Measurements from ENCODE around the gene KLF16.

KLF16 gene

GRCh38 chr19:1906985-1907562 is 43.7 kb upstream of the KLF16 start:
- peaks cover 51 to 65% (median 56%) of the 10 kb centered on the region in 11 experiments for H4K20me1 ChIP-seq
- no peaks in the 10 kb centered on the region for H3K9me3 ChIP-seq (replicated peaks in 1 of 11)
- H3K27ac ChIP-seq: peak overlapping the region in 4 of 11 experiments; percentile 23 to 93 (median 62); a peak in 6 of 22 replicates
- peaks cover 4 to 20% (median 11%) of the 10 kb centered on the region in 11 experiments for H3K36me3 ChIP-seq
- TF ChIP-seq Cebpa-rat (IDR thresholded peaks at IDR 0.05): no peak
- H3K4me3 ChIP-seq: peak overlapping the region in 1 of 10 experiments; percentile 9; a peak in 1 of 20 replicates
- H3K4me1 ChIP-seq: peaks cover 69 to 85% (median 84%) of the 10 kb centered on the region in 10 experiments
- H3K27me3 ChIP-seq: no peaks in the 10 kb centered on the region
- peak overlapping the region; percentile 82 to 97 (median 95) for H3K4me2 ChIP-seq
- peak overlapping the region; percentile 36 to 91 (median 64); a peak in 16 of 22 replicates for H3K9ac ChIP-seq

- Histone ChIP-seq H3K4me3 (peak overlapping the region; percentile 62 to 83 (median 70)), H3K27ac (peak overlapping the region; percentile 82 to 94 (median 89); a peak in 21 of 22 replicates), H3K9me3 (replicated peaks in 1 of 11) (no peaks in the 10 kb centered on the region), H3K9ac (peak overlapping the region; percentile 81 to 93 (median 90)), H3K36me3 (peaks cover 0 to 16% (median 4%) of the 10 kb centered on the region in 11 experiments; a peak in 6 of 22 replicates), H3K27me3 (no peaks in the 10 kb centered on the region), H3K4me2 (peak overlapping the region; percentile 82 to 97 (median 95)), H4K20me1 (peaks cover 40 to 53% (median 44%) of the 10 kb centered on the region in 11 experiments), H3K4me1 (peaks cover 76 to 94% (median 83%) of the 10 kb centered on the region in 10 experiments)
- TF ChIP-seq Cebpa-rat (IDR thresholded peaks at IDR 0.05): no peak
These were observed 42.5 kb upstream of the KLF16 start for GRCh38 chr19:1905863-1906375.

GRCh38 chr19:1905110-1905862 is 41.9 kb upstream of the KLF16 start, which contains the start of the genes ADAT3 and SCAMP4:
TSS of gene ADAT3 (plus strand) at chr19:1905399. CDS start at chr19:1912048, 6,649 bp downstream.
TSS of gene SCAMP4 (plus strand) at chr19:1905399. CDS start at chr19:1915020, 9,621 bp downstream.
- Histone ChIP-seq H3K9ac (peak within 1 kb of the TSS; percentile 81 to 93 (median 90)), H4K20me1 (peaks cover 33 to 47% (median 38%) of the 10 kb centered on the region in 11 experiments), H3K27me3 (no peaks in the 10 kb centered on the region), H3K4me2 (peak within 1 kb of the TSS; percentile 82 to 97 (median 95)), H3K9me3 (replicated peaks in 1 of 11) (no peaks in the 10 kb centered on the region), H3K27ac (peak within 1 kb of the TSS; percentile 82 to 94 (median 89)), H3K4me3 (peak within 1 kb of the TSS; percentile 62 to 83 (median 70)), H3K4me1 (peaks cover 69 to 90% (median 81%) of the 10 kb centered on the region in 10 experiments), H3K36me3 (peaks cover 0 to 16% (median 4%) of the 10 kb centered on the region in 11 experiments; a peak in 6 of 22 replicates)
- TF ChIP-seq Cebpa-rat (IDR thresholded peaks at IDR 0.05): no peak

GRCh38 chr19:1904860-1905109 is 41.4 kb upstream of the KLF16 start:
- H3K9me3 ChIP-seq (replicated peaks in 1 of 11): no peaks in the 10 kb centered on the region
- H3K27ac ChIP-seq: peak overlapping the region; percentile 72 to 94 (median 89); a peak in 21 of 22 replicates
- H3K27me3 ChIP-seq: no peaks in the 10 kb centered on the region
- H3K9ac ChIP-seq: peak overlapping the region; percentile 81 to 93 (median 90); a peak in 20 of 22 replicates
- no peak for TF ChIP-seq Cebpa-rat (IDR thresholded peaks at IDR 0.05)
- H4K20me1 ChIP-seq: peaks cover 28 to 42% (median 33%) of the 10 kb centered on the region in 11 experiments
- H3K4me1 ChIP-seq: peaks cover 64 to 85% (median 76%) of the 10 kb centered on the region in 10 experiments
- H3K36me3 ChIP-seq: peaks cover 0 to 16% (median 4%) of the 10 kb centered on the region in 11 experiments; a peak in 6 of 22 replicates
- peak overlapping the region in 8 of 10 experiments; percentile 51 to 83 (median 67); a peak in 13 of 20 replicates for H3K4me3 ChIP-seq
- peak overlapping the region; percentile 56 to 96 (median 80) for H3K4me2 ChIP-seq

- no peak overlapping the region for H3K4me3 ChIP-seq
- no peak for TF ChIP-seq Cebpa-rat (IDR thresholded peaks at IDR 0.05)
- H3K27ac ChIP-seq: peak overlapping the region in 5 of 11 experiments; percentile 17 to 94 (median 82); a peak in 7 of 22 replicates
- H4K20me1 ChIP-seq: peaks cover 10 to 24% (median 14%) of the 10 kb centered on the region in 11 experiments
- H3K4me2 ChIP-seq: peak overlapping the region; percentile 56 to 96 (median 80); a peak in 21 of 22 replicates
- H3K36me3 ChIP-seq: peaks cover 0 to 9% (median 0%) of the 10 kb centered on the region in 11 experiments; a peak in 5 of 22 replicates
- H3K4me1 ChIP-seq: peaks cover 49 to 80% (median 62%) of the 10 kb centered on the region in 10 experiments
- peak overlapping the region in 6 of 11 experiments; percentile 2 to 87 (median 20); a peak in 4 of 22 replicates for H3K9ac ChIP-seq
- H3K9me3 ChIP-seq (replicated peaks in 1 of 11): no peaks in the 10 kb centered on the region
- H3K27me3 ChIP-seq: no peaks in the 10 kb centered on the region
These were observed 39.5 kb upstream of the KLF16 start for GRCh38 chr19:1902923-1903322.

- Histone ChIP-seq H3K9me3 (replicated peaks in 1 of 11) (no peaks in the 10 kb centered on the region), H3K4me2 (peak overlapping the region in 5 of 11 experiments; percentile 14 to 48 (median 26); a peak in 10 of 22 replicates), H4K20me1 (peaks cover under 1 to 14% (median 5%) of the 10 kb centered on the region in 11 experiments; a peak in 18 of 22 replicates), H3K9ac (no peak overlapping the region; a peak in 1 of 22 replicates), H3K27me3 (no peaks in the 10 kb centered on the region), H3K4me3 (no peak overlapping the region), H3K4me1 (peaks cover 49 to 79% (median 59%) of the 10 kb centered on the region in 10 experiments), H3K27ac (peak overlapping the region in 2 of 11 experiments; percentile 20 to 32; a peak in 1 of 22 replicates), H3K36me3 (peaks cover 0 to 5% (median 0%) of the 10 kb centered on the region in 11 experiments; a peak in 2 of 22 replicates)
- no peak for TF ChIP-seq Cebpa-rat (IDR thresholded peaks at IDR 0.05)
These were observed 38.6 kb upstream of the KLF16 start for GRCh38 chr19:1901940-1902404.

- H3K4me2 ChIP-seq: peak overlapping the region; percentile 65 to 92 (median 83)
- no peaks in the 10 kb centered on the region for H4K20me1 ChIP-seq
- no peaks in the 10 kb centered on the region for H3K9me3 ChIP-seq (replicated peaks in 1 of 11)
- peak overlapping the region; percentile 71 to 91 (median 82) for H3K27ac ChIP-seq
- H3K27me3 ChIP-seq: no peaks in the 10 kb centered on the region
- H3K4me1 ChIP-seq: peaks cover 41 to 71% (median 65%) of the 10 kb centered on the region in 10 experiments
- H3K9ac ChIP-seq: peak overlapping the region; percentile 60 to 80 (median 73); a peak in 20 of 22 replicates
- no peaks in the 10 kb centered on the region for H3K36me3 ChIP-seq
- H3K4me3 ChIP-seq: peak overlapping the region in 5 of 10 experiments; percentile 30 to 57 (median 43); a peak in 3 of 20 replicates
- no peak for TF ChIP-seq Cebpa-rat (IDR thresholded peaks at IDR 0.05)
These were observed 33.1 kb upstream of the KLF16 start for GRCh38 chr19:1896508-1896907.

- Histone ChIP-seq H3K9ac (no peak overlapping the region), H3K4me3 (no peak overlapping the region), H3K9me3 (replicated peaks in 1 of 11) (no peaks in the 10 kb centered on the region), H3K4me2 (peak overlapping the region in 6 of 11 experiments; percentile 8 to 87 (median 58); a peak in 6 of 22 replicates), H3K4me1 (peaks cover 36 to 67% (median 60%) of the 10 kb centered on the region in 10 experiments), H3K27ac (peak overlapping the region in 4 of 11 experiments; percentile 22 to 84 (median 28); a peak in 5 of 22 replicates), H3K36me3 (no peaks in the 10 kb centered on the region), H3K27me3 (no peaks in the 10 kb centered on the region), H4K20me1 (no peaks in the 10 kb centered on the region)
- TF ChIP-seq Cebpa-rat (IDR thresholded peaks at IDR 0.05): no peak
These were observed 30.4 kb upstream of the KLF16 start for GRCh38 chr19:1893791-1894190.

All from BLaER1 treated with 17β-estradiol and CSF1 and Interleukin-3, amounts not matched to agents 10 nM and 100 nM (cell line).